Right lobe of liver (tissue), 4 donors: ENCODE measurements around the gene RNF133.

Source experiments
- POLR2A ChIP-seq: fragments of 450-650 bp; IDR thresholded peaks from one replicate; pipeline ENCODE4 v1.6.1; 2017; ENCODE audit warnings: antibody characterized with exemption, mild to moderate bottlenecking
- TF ChIP-seq, protein P1 (sequence below), 4 donors: fragments of 200-600 bp in 3 of 4; fragments of 450-650 bp in 1 of 4; IDR thresholded peaks; one replicate each; pipeline versions ENCODE4 v1.5.1 to v1.8.0; 2016 to 2022; ENCODE audit warnings: antibody characterized with exemption in 4 of 4, mild to moderate bottlenecking in 2 of 4
- donor health status: DM: no; HTN: no; CAD: no.
- donor health status: DM: no; HTN: no; CAD: no.
- donor health status: DM: no; HTN: yes; CAD: no.

DNA sequence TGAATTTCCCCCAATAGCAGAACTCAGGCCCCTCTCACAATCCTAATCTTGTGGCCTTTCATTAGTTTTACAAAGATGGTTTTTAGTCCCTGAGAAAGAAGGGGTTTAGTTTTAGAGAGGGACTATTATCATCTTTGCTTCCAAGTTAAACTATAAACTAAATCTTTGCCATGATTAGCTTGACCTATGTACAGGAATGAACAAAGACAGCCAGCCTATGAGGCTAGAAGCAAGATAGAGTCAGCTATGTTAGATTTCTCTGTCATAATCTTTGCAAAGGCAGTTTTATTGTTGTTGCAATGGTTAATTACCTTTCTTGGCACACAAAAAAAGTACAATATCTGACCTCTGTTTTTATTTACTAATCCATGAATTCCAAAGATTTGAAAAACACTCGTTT, 19.1 kb downstream of the RNF133 start:
- TF ChIP-seq, protein P1, sequence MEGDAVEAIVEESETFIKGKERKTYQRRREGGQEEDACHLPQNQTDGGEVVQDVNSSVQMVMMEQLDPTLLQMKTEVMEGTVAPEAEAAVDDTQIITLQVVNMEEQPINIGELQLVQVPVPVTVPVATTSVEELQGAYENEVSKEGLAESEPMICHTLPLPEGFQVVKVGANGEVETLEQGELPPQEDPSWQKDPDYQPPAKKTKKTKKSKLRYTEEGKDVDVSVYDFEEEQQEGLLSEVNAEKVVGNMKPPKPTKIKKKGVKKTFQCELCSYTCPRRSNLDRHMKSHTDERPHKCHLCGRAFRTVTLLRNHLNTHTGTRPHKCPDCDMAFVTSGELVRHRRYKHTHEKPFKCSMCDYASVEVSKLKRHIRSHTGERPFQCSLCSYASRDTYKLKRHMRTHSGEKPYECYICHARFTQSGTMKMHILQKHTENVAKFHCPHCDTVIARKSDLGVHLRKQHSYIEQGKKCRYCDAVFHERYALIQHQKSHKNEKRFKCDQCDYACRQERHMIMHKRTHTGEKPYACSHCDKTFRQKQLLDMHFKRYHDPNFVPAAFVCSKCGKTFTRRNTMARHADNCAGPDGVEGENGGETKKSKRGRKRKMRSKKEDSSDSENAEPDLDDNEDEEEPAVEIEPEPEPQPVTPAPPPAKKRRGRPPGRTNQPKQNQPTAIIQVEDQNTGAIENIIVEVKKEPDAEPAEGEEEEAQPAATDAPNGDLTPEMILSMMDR (IDR thresholded peaks at IDR 0.05): no peak
- no peak for TF ChIP-seq POLR2A
